Gastrocnemius medialis (tissue), 4 donors: ENCODE results near the gene KRTCAP2. TPM values are rescaled to one million over a fixed set of nuclear protein-coding genes. Genes with fewer than 3 reads are reported as not detected.

Source experiments
- ATAC-seq, 2 donors: fragments of 150-250 bp; one replicate each; pipeline ENCODE4 v1.9.1; 2016
- DNase-seq, 2 donors: peaks; one replicate each; pipeline ENCODE4 v3.0.0-alpha.2; 2019
- H3K27ac ChIP-seq, 4 donors: fragments of 200-600 bp; sonication (generic); 1 replicate in 1 of 4; 2 replicates in 3 of 4; pipeline ENCODE4 v1.5.1; 2016 to 2018; ENCODE audit warnings: mild to moderate bottlenecking in 2 of 4, moderate library complexity in 1 of 4
- H3K27me3 ChIP-seq, 3 donors: fragments of 200-600 bp; sonication (generic) in 2 of 3; 1 replicate in 1 of 3; 2 replicates in 2 of 3; pipeline versions ENCODE4 v1.5.1 to v1.6.0; 2016 to 2019; ENCODE audit warnings: mild to moderate bottlenecking in 1 of 3, moderate library complexity in 1 of 3
- H3K36me3 ChIP-seq, 2 donors: fragments of 200-600 bp; sonication (generic) in 1 of 2; one replicate each; pipeline ENCODE4 v1.5.1; 2017 to 2018
- H3K4me1 ChIP-seq, 2 donors: fragments of 200-600 bp; sonication (generic) in 1 of 2; one replicate each; pipeline ENCODE4 v1.5.1; 2016 to 2017; ENCODE audit warnings: mild to moderate bottlenecking in 2 of 2
- H3K4me3 ChIP-seq, 4 donors: fragments of 200-600 bp; sonication (generic) in 3 of 4; 1 replicate in 1 of 4; 2 replicates in 3 of 4; pipeline ENCODE4 v1.5.1; 2016 to 2019; ENCODE audit warnings: mild to moderate bottlenecking in 2 of 4
- H3K9me3 ChIP-seq, 3 donors: fragments of 200-600 bp; sonication (generic) in 2 of 3; 1 replicate in 1 of 3; 2 replicates in 2 of 3; pipeline ENCODE4 v1.5.1; 2016 to 2019
- POLR2A ChIP-seq, 2 donors: fragments of 450-650 bp; IDR thresholded peaks; one replicate each; pipeline ENCODE4 v1.6.1; 2017; ENCODE audit warnings: antibody characterized with exemption in 2 of 2, mild to moderate bottlenecking in 2 of 2, moderate library complexity in 2 of 2
- in situ Hi-C, 4 donors: fragments of 200-750 bp; cut with MboI; loops; one replicate each; pipeline versions ENCODE4 v1.15.0 to v1.8.0; 2017; ENCODE audit warnings: low sequenced_read_pairs in 4 of 4
- intact Hi-C: fragments of 100-400 bp; cut with DNase I; formaldehyde crosslinking; loops from one replicate; pipeline ENCODE4 v1.15.1; 2023; ENCODE audit warnings: low total_unique reads
- total RNA-seq, 4 donors: library from RNA; depleted of rRNA; stranded (reverse); fragments of >200 nt; gene quantifications; one replicate each; pipeline versions ENCODE4 v1.1.0 to v1.2.3, GENCODE V29; 2016
- TF ChIP-seq, protein P1 (sequence below), 5 experiments: fragments of 450-650 bp in 3 of 5; fragments of 200-600 bp in 2 of 5; sonication (generic) in 2 of 5; IDR thresholded peaks in 4 of 5; conservative IDR thresholded peaks in 1 of 5; 1 replicate in 4 of 5; 2 replicates in 1 of 5; pipeline ENCODE4 v1.5.1; 2016 to 2019; ENCODE audit warnings: antibody characterized with exemption in 5 of 5, mild to moderate bottlenecking in 3 of 5, moderate library complexity in 3 of 5

The KRTCAP2 gene
- total RNA-seq, 4 donors from 2014 or later = 59.6 to 102 (median 91.6) TPM

DNA sequence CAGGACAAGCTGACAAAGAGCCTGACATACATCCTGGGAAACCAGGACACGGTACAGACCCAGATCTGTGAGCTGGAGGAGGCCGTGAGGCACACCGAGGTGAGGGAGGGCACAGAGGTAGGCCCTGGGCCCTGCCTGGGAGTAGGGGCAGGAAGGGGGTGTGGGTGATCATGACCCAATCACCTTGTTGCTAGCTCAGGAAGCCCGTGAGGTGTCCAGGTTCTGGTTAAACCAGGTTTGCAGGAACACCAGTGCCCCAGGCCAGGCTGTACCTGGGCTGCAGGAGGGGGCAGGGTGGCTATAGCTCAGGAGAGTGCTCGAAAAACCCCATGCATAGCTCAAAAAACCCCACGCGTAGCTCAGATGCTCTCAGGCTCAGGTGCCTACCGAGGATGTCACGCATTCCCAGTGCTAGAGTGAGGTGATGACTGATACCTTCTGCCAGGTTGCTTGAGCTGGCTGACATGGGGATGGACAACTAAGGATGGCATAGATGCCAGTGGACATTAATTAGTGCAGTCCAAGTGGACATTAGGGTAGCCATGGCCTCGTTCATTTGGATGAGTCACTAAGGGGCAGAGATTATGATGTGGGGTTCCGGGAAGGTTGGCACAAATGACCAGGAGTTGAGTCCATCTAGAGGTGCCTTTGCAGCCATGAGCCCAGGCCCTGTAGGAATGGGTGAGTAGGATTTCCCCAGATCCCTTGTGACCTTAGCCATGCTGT is 4.3 kb upstream of the KRTCAP2 start:
- no peak overlapping the region for H3K4me3 ChIP-seq
- H3K4me1 ChIP-seq = peaks cover 9% of the 10 kb centered on the region in 2 donors
- in situ Hi-C loops = no loop called here
- H3K36me3 ChIP-seq = no peaks in the 10 kb centered on the region
- ATAC-seq (no peak), DNase-seq (no peak)
- no peak overlapping the region for H3K27ac ChIP-seq
- H3K27me3 ChIP-seq = peaks cover 15 to 21% (median 18%) of the 10 kb centered on the region in 3 donors
- TF ChIP-seq, protein P1, sequence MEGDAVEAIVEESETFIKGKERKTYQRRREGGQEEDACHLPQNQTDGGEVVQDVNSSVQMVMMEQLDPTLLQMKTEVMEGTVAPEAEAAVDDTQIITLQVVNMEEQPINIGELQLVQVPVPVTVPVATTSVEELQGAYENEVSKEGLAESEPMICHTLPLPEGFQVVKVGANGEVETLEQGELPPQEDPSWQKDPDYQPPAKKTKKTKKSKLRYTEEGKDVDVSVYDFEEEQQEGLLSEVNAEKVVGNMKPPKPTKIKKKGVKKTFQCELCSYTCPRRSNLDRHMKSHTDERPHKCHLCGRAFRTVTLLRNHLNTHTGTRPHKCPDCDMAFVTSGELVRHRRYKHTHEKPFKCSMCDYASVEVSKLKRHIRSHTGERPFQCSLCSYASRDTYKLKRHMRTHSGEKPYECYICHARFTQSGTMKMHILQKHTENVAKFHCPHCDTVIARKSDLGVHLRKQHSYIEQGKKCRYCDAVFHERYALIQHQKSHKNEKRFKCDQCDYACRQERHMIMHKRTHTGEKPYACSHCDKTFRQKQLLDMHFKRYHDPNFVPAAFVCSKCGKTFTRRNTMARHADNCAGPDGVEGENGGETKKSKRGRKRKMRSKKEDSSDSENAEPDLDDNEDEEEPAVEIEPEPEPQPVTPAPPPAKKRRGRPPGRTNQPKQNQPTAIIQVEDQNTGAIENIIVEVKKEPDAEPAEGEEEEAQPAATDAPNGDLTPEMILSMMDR (IDR thresholded peaks at IDR 0.05 in 4 of 5, conservative IDR thresholded peaks at IDR 0.05 in 1 of 5) = no peak
- no peak for TF ChIP-seq POLR2A (IDR thresholded peaks at IDR 0.05)
- no peaks in the 10 kb centered on the region for H3K9me3 ChIP-seq
- intact Hi-C loops = no loop called here

DNA sequence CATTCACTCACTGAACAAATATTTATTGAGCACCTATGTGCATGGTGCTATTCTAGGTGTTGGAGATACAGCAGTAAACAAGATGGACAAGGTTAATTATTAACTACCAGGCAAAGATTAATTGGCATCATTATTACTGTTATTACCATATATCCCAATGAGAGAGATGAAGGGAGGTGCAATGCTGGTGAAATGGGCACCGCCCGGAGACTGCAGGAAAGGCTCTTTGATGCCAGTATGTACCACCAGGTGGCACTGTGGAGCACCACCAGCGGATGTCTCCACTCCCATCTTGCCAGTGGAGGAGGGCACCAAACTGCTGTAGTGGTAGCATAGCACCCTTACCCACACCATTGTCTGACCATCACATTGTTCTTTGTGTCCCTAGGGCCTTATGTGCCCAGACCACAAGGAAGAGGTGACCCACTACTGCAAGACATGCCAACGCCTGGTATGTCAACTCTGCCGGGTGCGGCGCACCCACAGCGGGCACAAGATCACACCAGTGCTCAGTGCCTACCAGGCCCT is 3.5 kb upstream of the KRTCAP2 start:
- DNase-seq (peak; percentile 36 to 68), ATAC-seq (peak; percentile 27 to 68)
- H3K4me3 ChIP-seq = no peak overlapping the region
- no peaks in the 10 kb centered on the region for H3K36me3 ChIP-seq
- intact Hi-C loops (loop anchor here (1.0 kb wide), 1 partner anchor 17 kb away; no protein-coding TSS in a partner anchor), in situ Hi-C loops (no loop called here)
- no peak for TF ChIP-seq POLR2A (IDR thresholded peaks at IDR 0.05)
- TF ChIP-seq, protein P1 (IDR thresholded peaks at IDR 0.05 in 4 of 5, conservative IDR thresholded peaks at IDR 0.05 in 1 of 5) = peak; percentile 78 to 91 (median 85)
- H3K27ac ChIP-seq = no peak overlapping the region
- H3K9me3 ChIP-seq = no peaks in the 10 kb centered on the region
- H3K4me1 ChIP-seq = peaks cover 14% of the 10 kb centered on the region in 2 donors
- peaks cover 15 to 21% (median 18%) of the 10 kb centered on the region in 3 donors for H3K27me3 ChIP-seq

DNA sequence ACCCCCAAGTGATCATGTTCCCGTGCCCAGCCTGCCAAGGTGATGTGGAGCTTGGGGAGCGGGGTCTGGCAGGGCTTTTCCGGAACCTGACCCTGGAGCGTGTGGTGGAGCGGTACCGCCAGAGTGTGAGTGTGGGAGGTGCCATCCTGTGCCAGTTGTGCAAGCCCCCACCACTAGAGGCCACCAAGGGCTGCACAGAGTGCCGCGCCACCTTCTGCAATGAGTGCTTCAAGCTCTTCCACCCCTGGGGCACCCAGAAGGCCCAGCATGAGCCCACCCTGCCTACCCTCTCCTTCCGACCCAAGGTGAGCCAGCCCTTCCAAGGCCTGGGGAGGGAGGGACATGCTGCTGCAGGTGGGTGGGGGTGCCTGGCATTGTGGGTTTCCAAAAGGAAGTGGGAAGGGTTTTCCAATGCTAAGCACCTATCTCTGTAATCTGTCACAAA is 2.8 kb upstream of the KRTCAP2 start:
- no peak overlapping the region for H3K4me3 ChIP-seq
- in situ Hi-C loops (no loop called here), intact Hi-C loops (loop anchor here (1.0 kb wide), 1 partner anchor 17 kb away; no protein-coding TSS in a partner anchor)
- H3K4me1 ChIP-seq = peaks cover 14% of the 10 kb centered on the region in 2 donors
- H3K27me3 ChIP-seq = peaks cover 15 to 21% (median 18%) of the 10 kb centered on the region in 3 donors
- no peak overlapping the region for H3K27ac ChIP-seq
- no peaks in the 10 kb centered on the region for H3K36me3 ChIP-seq
- DNase-seq = no peak
- no peak for ATAC-seq
- no peaks in the 10 kb centered on the region for H3K9me3 ChIP-seq
- TF ChIP-seq, protein P1 (IDR thresholded peaks at IDR 0.05 in 4 of 5, conservative IDR thresholded peaks at IDR 0.05 in 1 of 5) = no peak
- no peak for TF ChIP-seq POLR2A (IDR thresholded peaks at IDR 0.05)

DNA sequence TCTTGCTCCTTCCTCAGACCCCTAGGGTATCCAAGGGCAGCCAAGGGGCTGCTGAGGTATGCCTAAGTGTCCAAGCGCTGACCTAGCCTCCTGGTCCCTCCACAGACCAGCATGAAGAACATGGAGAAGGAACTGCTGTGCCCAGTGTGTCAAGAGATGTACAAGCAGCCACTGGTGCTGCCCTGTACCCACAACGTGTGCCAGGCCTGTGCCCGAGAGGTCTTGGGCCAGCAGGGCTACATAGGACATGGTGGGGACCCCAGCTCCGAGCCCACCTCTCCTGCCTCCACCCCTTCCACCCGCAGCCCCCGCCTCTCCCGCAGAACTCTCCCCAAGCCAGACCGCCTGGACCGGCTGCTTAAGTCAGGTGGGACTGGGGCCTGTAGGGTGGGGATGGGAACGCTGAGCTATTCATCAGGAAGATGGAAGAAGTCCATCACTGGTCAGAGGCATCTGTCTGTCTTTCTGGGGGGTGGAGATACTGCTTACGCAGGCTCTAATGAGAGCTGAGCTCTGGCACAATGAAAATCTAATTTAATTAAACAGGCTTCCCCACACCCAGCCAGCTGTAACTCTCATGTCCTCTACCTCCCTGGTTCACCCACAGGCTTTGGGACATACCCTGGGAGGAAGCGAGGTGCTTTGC is 2.3 kb upstream of the KRTCAP2 start:
- Histone ChIP-seq H3K4me1 (peaks cover 14% of the 10 kb centered on the region in 2 donors), H3K36me3 (peaks cover 0 to 5% of the 10 kb centered on the region in 2 donors), H3K27me3 (peaks cover 15 to 21% (median 18%) of the 10 kb centered on the region in 3 donors), H3K9me3 (no peaks in the 10 kb centered on the region), H3K4me3 (no peak overlapping the region), H3K27ac (no peak overlapping the region)
- TF ChIP-seq, protein P1 (IDR thresholded peaks at IDR 0.05 in 4 of 5, conservative IDR thresholded peaks at IDR 0.05 in 1 of 5) = no peak
- no peak for TF ChIP-seq POLR2A (IDR thresholded peaks at IDR 0.05)
- in situ Hi-C loops (no loop called here), intact Hi-C loops (no loop called here)
- DNase-seq = no peak
- no peak for ATAC-seq
